ENCODE measurements around the gene ATOH8.

DNA sequence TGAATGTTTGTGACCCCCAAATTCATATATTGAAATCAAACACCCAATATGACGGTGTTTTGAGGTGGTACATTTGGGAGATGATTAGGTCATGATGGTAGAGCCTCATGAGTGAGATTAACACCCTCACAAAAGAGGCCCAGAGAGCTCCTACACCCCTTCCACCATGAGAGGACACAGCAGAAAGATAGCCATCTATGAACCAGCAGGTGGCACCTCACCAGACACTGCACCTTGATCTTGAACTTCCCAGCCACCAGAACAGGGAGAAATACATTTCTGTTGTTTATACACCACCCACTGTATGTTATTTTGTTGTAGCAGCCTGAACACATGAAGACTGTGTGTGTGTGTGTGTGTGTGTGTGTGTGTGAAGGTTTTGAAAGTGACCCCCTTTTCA lies 76.9 kb downstream of the ATOH8 start:
- TF ChIP-seq EP300 (IDR thresholded peaks at IDR 0.05): no peak
- TF ChIP-seq, protein P1, sequence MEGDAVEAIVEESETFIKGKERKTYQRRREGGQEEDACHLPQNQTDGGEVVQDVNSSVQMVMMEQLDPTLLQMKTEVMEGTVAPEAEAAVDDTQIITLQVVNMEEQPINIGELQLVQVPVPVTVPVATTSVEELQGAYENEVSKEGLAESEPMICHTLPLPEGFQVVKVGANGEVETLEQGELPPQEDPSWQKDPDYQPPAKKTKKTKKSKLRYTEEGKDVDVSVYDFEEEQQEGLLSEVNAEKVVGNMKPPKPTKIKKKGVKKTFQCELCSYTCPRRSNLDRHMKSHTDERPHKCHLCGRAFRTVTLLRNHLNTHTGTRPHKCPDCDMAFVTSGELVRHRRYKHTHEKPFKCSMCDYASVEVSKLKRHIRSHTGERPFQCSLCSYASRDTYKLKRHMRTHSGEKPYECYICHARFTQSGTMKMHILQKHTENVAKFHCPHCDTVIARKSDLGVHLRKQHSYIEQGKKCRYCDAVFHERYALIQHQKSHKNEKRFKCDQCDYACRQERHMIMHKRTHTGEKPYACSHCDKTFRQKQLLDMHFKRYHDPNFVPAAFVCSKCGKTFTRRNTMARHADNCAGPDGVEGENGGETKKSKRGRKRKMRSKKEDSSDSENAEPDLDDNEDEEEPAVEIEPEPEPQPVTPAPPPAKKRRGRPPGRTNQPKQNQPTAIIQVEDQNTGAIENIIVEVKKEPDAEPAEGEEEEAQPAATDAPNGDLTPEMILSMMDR (IDR thresholded peaks at IDR 0.05): no peak
- TF ChIP-seq POLR2A (IDR thresholded peaks at IDR 0.05): no peak
